H1 (cell line): ENCODE data around the gene GPATCH2. TPM values are rescaled to one million over a fixed set of nuclear protein-coding genes. Genes with fewer than 3 reads are reported as not detected.

Experiments
- CTCF ChIA-PET: fragments of 300-600 bp; sonication (Branson Sonifier 250); formaldehyde crosslinking; loops from one replicate; lab custom pipeline; 2021; ENCODE audit not compliant: partially characterized antibody; lab: Charles Lee
- POLR2A ChIA-PET: fragments of 300-600 bp; sonication (Branson Sonifier 250); formaldehyde crosslinking; loops from one replicate; lab custom pipeline; 2021; ENCODE audit warnings: inconsistent platforms; ENCODE audit not compliant: partially characterized antibody; lab: Charles Lee
- DNase-seq, 2 experiments: peaks; one replicate each; pipeline versions ENCODE4 v3.0.0 to v3.0.0-alpha.2; 2010 to 2022; ENCODE audit warnings: low spot score in 2 of 2, low read depth in 1 of 2, mixed read lengths in 1 of 2
- FAIRE-seq: peaks from 2 replicates; lab custom pipeline; 2011; peaks lifted over from hg19 to GRCh38; lab: Jason Lieb, UNC
- H2AFZ ChIP-seq: 2 replicates; pipeline ENCODE4 v1.8.1; 2012; ENCODE audit warnings: low read length, inconsistent platforms
- H2AK5ac ChIP-seq: 2 replicates; pipeline ENCODE4 v1.6.1; 2013; ENCODE audit warnings: low read depth, low read length
- H2BK120ac ChIP-seq: replicated peaks from 2 replicates; pipeline ENCODE3; 2013; ENCODE audit warnings: low read depth, low read length, inconsistent platforms
- H2BK12ac ChIP-seq: 2 replicates; pipeline ENCODE4 v1.6.1; 2013; ENCODE audit warnings: low read depth, low read length
- H2BK15ac ChIP-seq: 2 replicates; pipeline ENCODE4 v1.6.1; 2013; ENCODE audit warnings: low read length
- H2BK20ac ChIP-seq: 2 replicates; pipeline ENCODE4 v1.6.1; 2013; ENCODE audit warnings: low read length
- H2BK5ac ChIP-seq: 2 replicates; pipeline ENCODE4 v1.6.1; 2013; ENCODE audit warnings: low read depth, low read length
- H3K14ac ChIP-seq: 2 replicates; pipeline ENCODE4 v1.6.1; 2013; ENCODE audit warnings: inconsistent platforms; ENCODE audit not compliant: insufficient read length
- H3K18ac ChIP-seq: 2 replicates; pipeline ENCODE4 v1.6.1; 2013; ENCODE audit warnings: low read length; ENCODE audit errors: extremely low read depth
- H3K23ac ChIP-seq: 2 replicates; pipeline ENCODE4 v1.6.1; 2013; ENCODE audit warnings: inconsistent platforms; ENCODE audit not compliant: insufficient read length
- H3K23me2 ChIP-seq: 2 replicates; pipeline ENCODE4 v1.6.1; 2013; ENCODE audit warnings: low read depth, low read length
- H3K27ac ChIP-seq: 2 replicates; pipeline ENCODE4 v1.6.1; 2011; ENCODE audit warnings: low read depth, low read length, inconsistent platforms
- H3K27me3 ChIP-seq, 4 experiments: replicated peaks in 1 of 4; 1 replicate in 1 of 4; 2 replicates in 3 of 4; pipeline versions ENCODE4 v1.6.1 to v1.8.1; 2011 to 2013; ENCODE audit warnings: low read length in 3 of 4, mild to moderate bottlenecking in 3 of 4, inconsistent platforms in 2 of 4, mixed read lengths in 2 of 4, moderate library complexity in 1 of 4; ENCODE audit not compliant: control insufficient read depth in 3 of 4, insufficient read depth in 3 of 4; ENCODE audit errors: extremely low read depth in 1 of 4
- H3K36me3 ChIP-seq, 4 experiments: 2 replicates each; pipeline versions ENCODE4 v1.6.1 to v1.8.1; 2011 to 2013; ENCODE audit warnings: mild to moderate bottlenecking in 4 of 4, low read length in 3 of 4, moderate library complexity in 2 of 4, control low read depth in 1 of 4, inconsistent platforms in 1 of 4; ENCODE audit not compliant: insufficient read depth in 4 of 4, control insufficient read depth in 2 of 4
- H3K4ac ChIP-seq: replicated peaks from 2 replicates; pipeline ENCODE3; 2013; ENCODE audit warnings: low read length, low read depth, mixed read lengths, inconsistent platforms; ENCODE audit not compliant: insufficient read length
- H3K4me1 ChIP-seq, 4 experiments: replicated peaks in 1 of 4; 1 replicate in 1 of 4; 2 replicates in 3 of 4; pipeline versions ENCODE4 v1.6.1 to v1.8.1; 2011 to 2013; ENCODE audit warnings: low read length in 3 of 4, inconsistent platforms in 2 of 4, mixed read lengths in 1 of 4; ENCODE audit not compliant: insufficient read depth in 4 of 4, control insufficient read depth in 3 of 4
- H3K4me2 ChIP-seq, 2 experiments: 2 replicates each; pipeline versions ENCODE4 v1.6.1 to v1.8.1; 2011 to 2013; ENCODE audit warnings: low read depth in 2 of 2, low read length in 2 of 2, control low read depth in 1 of 2, inconsistent platforms in 1 of 2, mild to moderate bottlenecking in 1 of 2; ENCODE audit not compliant: insufficient read depth in 1 of 2
- H3K4me3 ChIP-seq, 4 experiments: fragments of 200-600, 300-600 bp in 1 of 4; sonication (generic), shearing (Covaris generic), sonication (Bioruptor Twin) in 1 of 4; 2 replicates each; pipeline versions ENCODE4 v1.5.1 to v1.8.1; 2011 to 2016; ENCODE audit warnings: low read length in 4 of 4, low read depth in 3 of 4, control low read depth in 2 of 4, inconsistent platforms in 2 of 4, mild to moderate bottlenecking in 2 of 4, mixed read lengths in 1 of 4, moderate library complexity in 1 of 4; ENCODE audit not compliant: insufficient read depth in 2 of 4; ENCODE audit errors: extremely low read depth in 1 of 4
- H3K56ac ChIP-seq: replicated peaks from 2 replicates; pipeline ENCODE3; 2013; ENCODE audit warnings: low read depth, mild to moderate bottlenecking, mixed read lengths, low read length, inconsistent platforms; ENCODE audit not compliant: insufficient read length
- H3K79me1 ChIP-seq: 2 replicates; pipeline ENCODE4 v1.6.1; 2013; ENCODE audit warnings: low read depth, low read length, control low read depth
- H3K79me2 ChIP-seq, 2 experiments: 2 replicates each; pipeline versions ENCODE4 v1.6.1 to v1.8.1; 2012 to 2013; ENCODE audit warnings: low read length in 2 of 2, mild to moderate bottlenecking in 2 of 2, inconsistent platforms in 1 of 2; ENCODE audit not compliant: insufficient read depth in 2 of 2, control insufficient read depth in 1 of 2
- H3K9ac ChIP-seq, 4 experiments: replicated peaks in 1 of 4; 1 replicate in 1 of 4; 2 replicates in 3 of 4; pipeline versions ENCODE4 v1.6.1 to v1.8.1; 2011 to 2013; ENCODE audit warnings: low read depth in 3 of 4, low read length in 3 of 4, control low read depth in 2 of 4, mild to moderate bottlenecking in 2 of 4, moderate library complexity in 2 of 4, inconsistent platforms in 1 of 4; ENCODE audit errors: extremely low read depth in 1 of 4
- H3K9me3 ChIP-seq, 2 experiments: 2 replicates each; pipeline versions ENCODE4 v1.6.1 to v1.8.1; 2012 to 2013; ENCODE audit warnings: mild to moderate bottlenecking in 2 of 2, moderate library complexity in 2 of 2, control low read depth in 1 of 2, inconsistent platforms in 1 of 2, low read depth in 1 of 2, low read length in 1 of 2, mixed read lengths in 1 of 2; ENCODE audit not compliant: insufficient read depth in 2 of 2
- H4K20me1 ChIP-seq, 2 experiments: replicated peaks in 1 of 2; 2 replicates each; pipeline versions ENCODE3 to v1.8.1; 2011 to 2013; ENCODE audit warnings: inconsistent platforms in 2 of 2, low read length in 2 of 2, mild to moderate bottlenecking in 1 of 2; ENCODE audit not compliant: insufficient read depth in 2 of 2, control insufficient read depth in 1 of 2
- H4K5ac ChIP-seq: 2 replicates; pipeline ENCODE4 v1.6.1; 2013; ENCODE audit warnings: low read length, low read depth, mixed read lengths, inconsistent platforms; ENCODE audit not compliant: insufficient read length
- H4K8ac ChIP-seq: 2 replicates; pipeline ENCODE4 v1.8.0; 2013; ENCODE audit warnings: mild to moderate bottlenecking, moderate library complexity, low read length, inconsistent platforms; ENCODE audit not compliant: insufficient read depth; ENCODE audit errors: extremely low read depth
- H4K91ac ChIP-seq: replicated peaks from 2 replicates; pipeline ENCODE3; 2013; ENCODE audit warnings: low read length, mixed read lengths, inconsistent platforms; ENCODE audit not compliant: insufficient read length
- ASH2L ChIP-seq: fragments of 200-600, 300-600 bp; sonication (generic); IDR thresholded peaks from one replicate; pipeline ENCODE4 v1.7.1; 2017; ENCODE audit warnings: low read length
- E2F6 ChIP-seq: IDR thresholded peaks from 2 replicates; pipeline ENCODE4 v1.6.1; 2012; ENCODE audit warnings: inconsistent platforms
- GABPA ChIP-seq: IDR thresholded peaks from 2 replicates; pipeline ENCODE4 v1.6.1; 2011; ENCODE audit warnings: mild to moderate bottlenecking, low read length, moderate library complexity, borderline replicate concordance; ENCODE audit not compliant: insufficient read depth
- MAX ChIP-seq: IDR thresholded peaks from 2 replicates; pipeline ENCODE4 v1.6.1; 2012; ENCODE audit warnings: inconsistent platforms
- PHF8 ChIP-seq: fragments of 200-600 bp; sonication (generic); conservative IDR thresholded peaks from 2 replicates; pipeline ENCODE4 v1.7.1; 2012; ENCODE audit warnings: low read depth, mild to moderate bottlenecking, inconsistent platforms, low read length, moderate library complexity
- POLR2AphosphoS5 ChIP-seq: IDR thresholded peaks from 2 replicates; pipeline ENCODE4 v1.6.1; 2011; ENCODE audit warnings: low read depth, low read length
- RBBP5 ChIP-seq: IDR thresholded peaks from 2 replicates; pipeline ENCODE4 v1.7.1; 2012; ENCODE audit warnings: low read depth, mild to moderate bottlenecking, inconsistent platforms, low read length, moderate library complexity, borderline replicate concordance
- TAF7 ChIP-seq: optimal IDR thresholded peaks from 2 replicates; pipeline ENCODE3; 2011; ENCODE audit warnings: low read depth, mild to moderate bottlenecking, inconsistent platforms, low read length, moderate library complexity, borderline replicate concordance
- WGBS, 2 experiments: shearing (Covaris generic) in 1 of 2; methylation state at CpG; one replicate each; pipeline versions ENCODE4 v1.1.6 to v1.1.7; 2013 to 2015; ENCODE audit warnings: low lambda C conversion rate in 2 of 2, mixed read lengths in 2 of 2, inconsistent platforms in 1 of 2, low coverage in 1 of 2, missing lambda C conversion rate in 1 of 2; ENCODE audit not compliant: insufficient replicate concordance in 2 of 2, insufficient coverage in 1 of 2, insufficient read length in 1 of 2; ENCODE audit errors: extremely low coverage in 1 of 2, missing lambda C conversion rate in 1 of 2; 5-methylcytosine and 5-hydroxymethylcytosine counted together
- polyA plus RNA-seq, 7 experiments: library from polyadenylated mRNA; depleted of rRNA in 3 of 7; stranded (reverse) in 5 of 7; unstranded in 2 of 7; fragments of >200 nt in 5 of 7; fragments of 200-250 nt in 2 of 7; gene quantifications; 1 replicate in 5 of 7; 2 replicates in 1 of 7; 4 replicates in 1 of 7; pipeline versions ENCODE4 v1.2.1 to v1.2.3, GENCODE V29; 2011 to 2013; ENCODE audit warnings: missing spikeins in 2 of 7, mixed read lengths in 2 of 7
- total RNA-seq: library from RNA; stranded (reverse); fragmentation: NEBNext Ultra II Directional; extraction: Animal tissue kit (Norgen Biotek cat#: 25700); gene quantifications from 2 replicates; pipeline ENCODE4 v1.2.1, GENCODE V29; 2021

Gene GPATCH2
- total and polyA plus RNA-seq, 2 of the 8 experiments (the other 6 are each of a cell fraction or from before 2014, with no cell fraction given), result 3.9 to 13.1 TPM

- H3K27me3 ChIP-seq, result no peaks in the 10 kb centered on the region
- H2BK120ac ChIP-seq, result no peak overlapping the region
- ChIA-PET POLR2A (no interaction called here), CTCF (interaction anchor here (0.6 to 1.4 kb wide), 2 partner anchors 29 to 34 kb away, joined by 3 read pairs; no protein-coding TSS in a partner anchor)
- no peak overlapping the region for H3K4me2 ChIP-seq
- H3K4ac ChIP-seq, result no peak overlapping the region
- no peak overlapping the region for H2BK5ac ChIP-seq
- H4K5ac ChIP-seq, result no peak overlapping the region
- no peak for TF ChIP-seq POLR2AphosphoS5
- TF ChIP-seq PHF8, result no peak
- no peak for TF ChIP-seq GABPA
- TF ChIP-seq RBBP5, result no peak
- no peak for TF ChIP-seq TAF7
- no peak for TF ChIP-seq ASH2L
- TF ChIP-seq MAX, result no peak
- no peak for TF ChIP-seq E2F6
- peaks cover 0 to 2% (median 0%) of the 10 kb centered on the region in 4 experiments; a peak in 1 of 7 replicates for H3K4me1 ChIP-seq
- no peak overlapping the region for H2BK20ac ChIP-seq
- H2BK12ac ChIP-seq, result no peak overlapping the region
- H3K9me3 ChIP-seq, result no peaks in the 10 kb centered on the region
- no peaks in the 10 kb centered on the region for H3K36me3 ChIP-seq
- no peak overlapping the region for H2AK5ac ChIP-seq
- H3K23ac ChIP-seq, result no peak overlapping the region
- H4K91ac ChIP-seq, result no peak overlapping the region
- no peak overlapping the region for H3K4me3 ChIP-seq
- H3K23me2 ChIP-seq, result no peaks in the 10 kb centered on the region
- FAIRE-seq (no peak), DNase-seq (no peak)
- 90% methylated on average over 4 of the region's 4 CpGs; no CpG with 5 or more reads in 1 of the 2 experiments for WGBS, 2 experiments
- H3K27ac ChIP-seq, result no peak overlapping the region
- no peak overlapping the region for H2AFZ ChIP-seq
- no peak overlapping the region for H3K18ac ChIP-seq
- no peaks in the 10 kb centered on the region; the same call in 1 of the 2 replicates for H3K79me1 ChIP-seq
- H3K79me2 ChIP-seq, result no peaks in the 10 kb centered on the region
- H3K9ac ChIP-seq, result no peak overlapping the region
- no peak overlapping the region for H3K56ac ChIP-seq
- H4K20me1 ChIP-seq, result no peaks in the 10 kb centered on the region
- H3K14ac ChIP-seq, result no peak overlapping the region
- H4K8ac ChIP-seq, result no peak overlapping the region
- H2BK15ac ChIP-seq, result no peak overlapping the region
Measured at GRCh38 chr1:217568200-217568599, 62.7 kb downstream of the GPATCH2 start.
